CD4-positive, alpha-beta memory T cell (primary cell): Measurements from ENCODE around the gene PDGFRB. TPM values are rescaled to one million over a fixed set of nuclear protein-coding genes. Genes with fewer than 3 reads are reported as not detected.

Experiments used
- CTCF ChIA-PET: fragments of 350-600 bp; sonication (Branson Sonifier 250); formaldehyde crosslinking; loops from one replicate; lab custom pipeline; 2021; ENCODE audit warnings: inconsistent platforms; ENCODE audit not compliant: partially characterized antibody; lab: Charles Lee
- POLR2A ChIA-PET: fragments of 350-600 bp; sonication (Branson Sonifier 250); formaldehyde crosslinking; loops from one replicate; lab custom pipeline; 2021; ENCODE audit not compliant: partially characterized antibody; lab: Charles Lee
- DNase-seq, 5 donors: peaks; one replicate each; pipeline versions ENCODE4 v3.0.0 to v3.0.0-alpha.2; 2020 to 2022; ENCODE audit warnings: mixed read lengths in 1 of 5
- H3K27ac ChIP-seq: one replicate; pipeline ENCODE4 v1.7.0; 2013; ENCODE audit warnings: low read depth, low read length
- H3K27me3 ChIP-seq: 2 replicates; pipeline ENCODE4 v1.7.0; 2013; ENCODE audit warnings: mild to moderate bottlenecking, low read length, moderate library complexity; ENCODE audit not compliant: insufficient read depth
- H3K36me3 ChIP-seq: 2 replicates; pipeline ENCODE4 v1.7.0; 2013; ENCODE audit warnings: mild to moderate bottlenecking, low read length, moderate library complexity; ENCODE audit not compliant: insufficient read depth
- H3K4me1 ChIP-seq: 2 replicates; pipeline ENCODE4 v1.7.0; 2013; ENCODE audit warnings: mild to moderate bottlenecking, low read length, moderate library complexity; ENCODE audit not compliant: insufficient read depth
- H3K4me3 ChIP-seq, 2 donors: one replicate each; pipeline ENCODE4 v1.7.0; 2013; ENCODE audit warnings: low read length in 2 of 2, mild to moderate bottlenecking in 1 of 2
- H3K9me3 ChIP-seq, 2 donors: one replicate each; pipeline ENCODE4 v1.7.0; 2013; ENCODE audit warnings: low read length in 2 of 2, control low read depth in 1 of 2; ENCODE audit not compliant: control insufficient read depth in 1 of 2
- H3K27ac Mint-ChIP-seq, 7 donors: one replicate each; pipeline ENCODE4 v1.8.0; 2020 to 2021; ENCODE audit warnings: mixed read lengths in 7 of 7, mild to moderate bottlenecking in 6 of 7, inconsistent platforms in 3 of 7, moderate library complexity in 3 of 7
- H3K27me3 Mint-ChIP-seq, 2 donors: one replicate each; pipeline ENCODE4 v1.8.0; 2020 to 2021; ENCODE audit warnings: mixed read lengths in 2 of 2
- H3K36me3 Mint-ChIP-seq, 2 donors: one replicate each; pipeline ENCODE4 v1.8.0; 2020 to 2021; ENCODE audit warnings: mixed read lengths in 2 of 2, inconsistent platforms in 1 of 2, mild to moderate bottlenecking in 1 of 2
- H3K4me1 Mint-ChIP-seq, 4 donors: one replicate each; pipeline ENCODE4 v1.8.0; 2020 to 2021; ENCODE audit warnings: mixed read lengths in 4 of 4, mild to moderate bottlenecking in 1 of 4
- H3K4me3 Mint-ChIP-seq, 8 donors: one replicate each; pipeline ENCODE4 v1.8.0; 2020 to 2021; ENCODE audit warnings: mixed read lengths in 8 of 8, mild to moderate bottlenecking in 7 of 8, moderate library complexity in 6 of 8, inconsistent platforms in 3 of 8
- H3K9me3 Mint-ChIP-seq, 8 donors: one replicate each; pipeline ENCODE4 v1.8.0; 2020 to 2021; ENCODE audit warnings: mixed read lengths in 8 of 8, mild to moderate bottlenecking in 5 of 8, inconsistent platforms in 3 of 8, moderate library complexity in 1 of 8
- intact Hi-C: fragments of 100-400 bp; cut with micrococcal nuclease; formaldehyde crosslinking; loops from one replicate; pipeline ENCODE4 v1.15.1; 2023
- polyA plus RNA-seq, 2 donors: library from polyadenylated mRNA; unstranded; fragments of 300-500 nt; fragmentation: Illumina TruSeq; gene quantifications; one replicate each; pipeline ENCODE4 v1.2.3, GENCODE V29; 2021
- total RNA-seq, 2 experiments: library from RNA; stranded (reverse); gene quantifications; one replicate each; pipeline ENCODE4 v1.2.3, GENCODE V29; 2021

The PDGFRB gene
- total and polyA plus RNA-seq, 4 experiments from 2014 or later: not detected

- Histone ChIP-seq H3K27me3 (no peaks in the 10 kb centered on the region), H3K27ac (no peak overlapping the region), H3K4me1 (no peaks in the 10 kb centered on the region), H3K9me3 (no peaks in the 10 kb centered on the region), H3K36me3 (no peaks in the 10 kb centered on the region), H3K4me3 (no peak overlapping the region)
- no peak for DNase-seq
- H3K27ac Mint-ChIP-seq: no peak overlapping the region
- ChIA-PET POLR2A (interaction anchor here (1.1 kb wide), 1 partner anchor 71 kb away, joined by 3 read pairs; no protein-coding TSS in a partner anchor), CTCF (no interaction called here)
- H3K9me3 Mint-ChIP-seq: no peaks in the 10 kb centered on the region
- no peaks in the 10 kb centered on the region for H3K4me1 Mint-ChIP-seq
- intact Hi-C loops: no loop called here
- H3K4me3 Mint-ChIP-seq: no peak overlapping the region
- no peaks in the 10 kb centered on the region for H3K36me3 Mint-ChIP-seq
- H3K27me3 Mint-ChIP-seq: peaks cover 0 to 10% of the 10 kb centered on the region in 2 donors
Observed at GRCh38 chr5:150103678-150104549, 51.7 kb downstream of the PDGFRB start.

DNA sequence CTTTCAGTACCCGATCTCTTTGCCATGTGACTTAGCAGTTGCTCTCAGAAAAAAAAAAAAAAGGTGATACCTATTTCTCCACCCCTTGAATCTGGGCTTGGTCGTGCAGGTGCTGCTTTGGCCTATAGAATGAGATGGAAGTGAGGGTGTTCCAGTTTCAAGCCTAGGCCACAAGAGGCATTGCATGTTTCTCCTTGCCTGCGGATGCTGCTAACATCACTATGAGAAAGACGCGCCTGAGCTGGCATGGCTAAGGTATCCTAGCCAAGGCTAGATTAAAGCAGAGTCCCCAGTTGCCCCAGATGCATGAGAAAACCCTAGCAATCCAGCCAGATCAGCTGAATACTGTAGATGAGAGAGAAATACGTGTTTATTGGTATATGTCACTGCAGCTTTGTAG is 54.6 kb downstream of the PDGFRB start:
- H3K36me3 ChIP-seq: no peaks in the 10 kb centered on the region
- Mint-ChIP-seq H3K4me1 (peaks cover 0 to 1% (median 0%) of the 10 kb centered on the region in 4 donors), H3K36me3 (no peaks in the 10 kb centered on the region), H3K27me3 (peaks cover 0 to 4% of the 10 kb centered on the region in 2 donors), H3K9me3 (no peaks in the 10 kb centered on the region), H3K27ac (no peak overlapping the region), H3K4me3 (no peak overlapping the region)
- H3K4me1 ChIP-seq: no peaks in the 10 kb centered on the region
- no peaks in the 10 kb centered on the region for H3K9me3 ChIP-seq
- ChIA-PET CTCF (no interaction called here), POLR2A (no interaction called here)
- no peak for DNase-seq
- no peak overlapping the region for H3K4me3 ChIP-seq
- intact Hi-C loops: no loop called here
- H3K27ac ChIP-seq: no peak overlapping the region
- no peaks in the 10 kb centered on the region for H3K27me3 ChIP-seq

DNA sequence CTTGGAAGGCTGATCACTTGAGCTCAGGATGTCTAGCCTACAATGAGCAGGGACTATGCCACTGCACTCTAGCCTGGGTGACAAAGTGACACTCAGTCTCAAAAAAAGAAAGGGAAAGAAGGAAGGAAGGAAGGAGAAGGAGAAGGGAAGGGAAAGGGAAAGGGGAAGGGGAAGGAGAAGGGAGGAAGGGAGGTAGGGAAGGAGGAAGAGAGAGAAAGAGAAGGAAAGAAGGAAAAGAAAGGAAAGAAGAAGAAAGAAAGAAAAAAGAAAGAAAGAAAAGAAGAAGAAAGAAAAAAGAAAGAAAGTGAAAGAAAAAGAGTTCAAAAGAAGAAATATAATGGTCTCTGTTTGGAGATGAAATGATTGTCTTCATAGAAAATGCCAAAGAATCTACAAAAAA is 58.5 kb downstream of the PDGFRB start:
- Mint-ChIP-seq H3K9me3 (peaks cover 0 to 2% (median 0%) of the 10 kb centered on the region in 8 donors), H3K36me3 (no peaks in the 10 kb centered on the region), H3K27ac (no peak overlapping the region), H3K27me3 (peaks cover 4 to 7% of the 10 kb centered on the region in 2 donors), H3K4me3 (no peak overlapping the region), H3K4me1 (peaks cover 0 to 1% (median 0%) of the 10 kb centered on the region in 4 donors)
- ChIA-PET CTCF (no interaction called here), POLR2A (no interaction called here)
- intact Hi-C loops: no loop called here
- no peaks in the 10 kb centered on the region for H3K9me3 ChIP-seq
- no peaks in the 10 kb centered on the region for H3K27me3 ChIP-seq
- H3K27ac ChIP-seq: no peak overlapping the region
- H3K36me3 ChIP-seq: no peaks in the 10 kb centered on the region
- no peak for DNase-seq
- no peaks in the 10 kb centered on the region for H3K4me1 ChIP-seq
- no peak overlapping the region for H3K4me3 ChIP-seq

DNA sequence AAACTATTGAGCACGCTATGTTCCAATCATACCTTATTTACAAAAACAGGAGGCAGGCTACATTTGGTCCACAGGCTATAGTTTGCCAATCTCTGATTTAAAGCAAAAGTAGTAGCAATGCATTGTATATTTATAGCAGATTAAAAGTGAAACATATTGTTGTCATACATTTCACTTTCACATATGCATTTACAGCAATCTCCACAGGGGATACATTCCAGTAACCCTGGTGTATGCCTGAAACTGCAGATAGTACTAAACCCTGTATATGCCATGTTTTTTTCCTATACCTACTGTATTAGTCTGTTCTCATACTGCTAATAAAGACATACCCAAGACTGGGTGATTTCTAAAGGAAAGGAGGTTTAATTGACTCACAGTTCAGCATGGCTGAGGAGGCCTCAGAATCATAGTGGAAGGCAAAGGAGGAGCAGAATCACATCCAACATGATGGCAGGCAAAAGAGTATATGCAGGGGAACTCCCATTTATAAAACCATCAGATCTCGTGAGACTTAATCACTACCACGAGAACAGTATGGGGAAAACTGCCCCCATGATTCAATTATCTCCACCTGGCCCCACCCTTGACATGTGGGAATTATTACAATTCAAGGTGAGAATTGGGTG is 63.4 kb downstream of the PDGFRB start:
- Mint-ChIP-seq H3K9me3 (peaks cover 0 to 4% (median 0%) of the 10 kb centered on the region in 8 donors), H3K27me3 (peaks cover 20 to 21% of the 10 kb centered on the region in 2 donors), H3K36me3 (no peaks in the 10 kb centered on the region), H3K4me3 (no peak overlapping the region), H3K27ac (no peak overlapping the region), H3K4me1 (peaks cover 0 to 1% (median 0%) of the 10 kb centered on the region in 4 donors)
- H3K27ac ChIP-seq: no peak overlapping the region
- no peak overlapping the region for H3K4me3 ChIP-seq
- ChIA-PET CTCF (no interaction called here), POLR2A (no interaction called here)
- H3K27me3 ChIP-seq: no peaks in the 10 kb centered on the region
- H3K36me3 ChIP-seq: no peaks in the 10 kb centered on the region
- H3K9me3 ChIP-seq: no peaks in the 10 kb centered on the region
- DNase-seq: no peak
- intact Hi-C loops: no loop called here
- no peaks in the 10 kb centered on the region for H3K4me1 ChIP-seq

- no peaks in the 10 kb centered on the region for H3K4me1 ChIP-seq
- H3K4me3 ChIP-seq: no peak within 1 kb of the TSS
- H3K4me3 Mint-ChIP-seq: no peak within 1 kb of the TSS
- no peak for DNase-seq
- no peaks in the 10 kb centered on the region for H3K9me3 ChIP-seq
- ChIA-PET CTCF (no interaction called here), POLR2A (no interaction called here)
- H3K27ac Mint-ChIP-seq: no peak within 1 kb of the TSS
- H3K4me1 Mint-ChIP-seq: peaks cover 0 to 2% (median 0%) of the 10 kb centered on the region in 4 donors
- H3K36me3 ChIP-seq: no peaks in the 10 kb centered on the region
- no peaks in the 10 kb centered on the region for H3K36me3 Mint-ChIP-seq
- H3K27me3 Mint-ChIP-seq: peaks cover 30 to 44% of the 10 kb centered on the region in 2 donors
- H3K9me3 Mint-ChIP-seq: peaks cover 0 to 3% (median 0%) of the 10 kb centered on the region in 8 donors
- peaks cover 12% of the 10 kb centered on the region for H3K27me3 ChIP-seq
- intact Hi-C loops: no loop called here
- H3K27ac ChIP-seq: no peak within 1 kb of the TSS
Observed at GRCh38 chr5:150085950-150086715, 69.5 kb downstream of the PDGFRB start, which contains the start of gene CSF1R. TSS of gene CSF1R (minus strand) at chr5:150086554. CDS start at chr5:150086427, 127 bp downstream.

DNA sequence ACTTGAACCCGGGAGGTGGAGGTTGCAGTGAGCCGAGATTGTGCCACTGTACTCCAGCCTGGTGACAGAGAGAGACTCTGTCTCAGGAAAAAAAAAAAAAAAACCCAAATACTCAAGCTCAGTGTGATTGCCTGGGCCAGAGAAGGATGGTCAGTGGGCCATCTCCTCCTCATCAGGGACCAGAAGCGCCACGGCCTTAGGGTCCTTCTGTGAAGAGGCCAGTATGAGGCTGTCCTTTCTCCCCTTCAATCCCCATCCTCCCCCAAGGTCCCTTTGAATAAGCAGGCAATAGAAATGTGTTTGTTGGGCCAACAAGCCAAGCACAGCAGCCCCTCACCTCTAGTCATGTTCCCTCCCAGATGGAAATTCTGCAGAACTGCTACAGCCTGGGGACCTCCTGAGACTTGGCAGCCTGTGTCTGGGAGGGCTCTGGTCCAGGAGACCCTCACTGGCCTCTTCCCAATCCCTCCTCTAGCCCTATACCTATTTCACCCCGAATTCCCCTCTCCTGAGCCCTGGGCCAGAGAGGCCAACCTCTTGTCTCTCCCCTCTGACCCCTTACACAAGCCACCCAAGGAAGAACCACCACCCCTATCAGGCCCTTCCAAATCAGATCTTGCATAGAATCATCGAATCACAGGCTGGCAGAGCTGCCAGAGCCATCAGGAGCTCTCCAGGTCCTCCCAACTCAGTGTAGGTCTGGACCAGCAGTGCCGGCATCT is 70.3 kb downstream of the PDGFRB start:
- H3K4me1 Mint-ChIP-seq: peaks cover 0 to 2% (median 0%) of the 10 kb centered on the region in 4 donors
- no peaks in the 10 kb centered on the region for H3K36me3 Mint-ChIP-seq
- intact Hi-C loops: no loop called here
- POLR2A ChIA-PET: no interaction called here
- Histone ChIP-seq H3K4me1 (no peaks in the 10 kb centered on the region), H3K4me3 (no peak overlapping the region), H3K27ac (no peak overlapping the region), H3K36me3 (no peaks in the 10 kb centered on the region), H3K27me3 (peaks cover 12% of the 10 kb centered on the region), H3K9me3 (no peaks in the 10 kb centered on the region)
- DNase-seq: no peak
- no peak overlapping the region for H3K4me3 Mint-ChIP-seq
- H3K27me3 Mint-ChIP-seq: peaks cover 25 to 41% of the 10 kb centered on the region in 2 donors
- H3K9me3 Mint-ChIP-seq: peaks cover 0 to 3% (median 0%) of the 10 kb centered on the region in 8 donors
- CTCF ChIA-PET: interaction anchor here (0.7 kb wide), 1 partner anchor 417 kb away, joined by 3 read pairs; no protein-coding TSS in a partner anchor
- H3K27ac Mint-ChIP-seq: no peak overlapping the region
